Hippocampal formation (tissue), 2 donors: Measurements from ENCODE around the gene ATOX1.
A peak's percentile ranks its signal among the peaks of the same experiment; 100 is the strongest.

Source experiments
- DNase-seq, 2 donors: peaks; one replicate each; lab custom pipeline; 2025; lab: John Stamatoyannopoulos, UW

ATOX1 gene

GRCh38 chr5:151770383-151771258, 12.2 kb upstream of the ATOX1 start:
- peak; percentile 76 to 78 for DNase-seq

DNA sequence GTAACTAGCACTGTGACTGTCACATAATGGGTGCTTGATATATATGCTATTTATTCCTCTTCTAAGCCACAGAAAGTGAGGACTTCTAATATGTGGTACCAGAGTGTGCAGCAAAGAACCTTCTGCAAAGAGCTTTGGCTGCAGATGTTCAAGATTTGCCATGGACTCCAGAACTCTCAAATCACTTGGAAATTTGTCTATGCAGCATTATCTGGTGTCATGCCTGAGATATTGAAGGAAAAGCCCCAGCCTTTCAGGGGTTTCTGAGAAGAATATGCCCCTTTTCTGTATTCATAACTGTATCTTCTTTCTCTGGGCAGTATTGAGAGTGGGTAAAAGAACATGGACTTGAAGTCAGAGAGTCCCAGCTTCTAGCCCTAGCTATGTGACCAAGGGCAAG, 8.5 kb upstream of the ATOX1 start:
- no peak for DNase-seq

DNA sequence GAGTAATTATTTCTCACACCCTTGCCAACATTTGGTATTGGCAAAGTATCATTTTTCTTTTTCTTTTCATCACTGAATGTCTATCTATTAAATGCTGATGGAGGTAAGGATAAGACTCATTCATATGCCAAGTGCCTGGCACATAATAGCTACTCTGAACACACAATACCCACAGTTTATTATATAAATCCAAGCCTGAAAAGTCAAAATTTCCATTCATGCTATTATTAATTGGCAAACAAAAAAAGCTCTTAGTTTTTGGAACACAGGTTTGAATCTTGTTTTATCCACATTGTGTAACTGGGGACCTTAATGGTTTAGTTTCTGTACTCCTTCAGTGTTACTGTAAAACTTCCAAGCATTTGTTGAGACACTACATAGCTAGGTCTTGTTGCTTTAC, 6.4 kb upstream of the ATOX1 start:
- DNase-seq = no peak

GRCh38 chr5:151758141-151758429, 346 bp downstream of the ATOX1 start:
- DNase-seq = no peak

DNA sequence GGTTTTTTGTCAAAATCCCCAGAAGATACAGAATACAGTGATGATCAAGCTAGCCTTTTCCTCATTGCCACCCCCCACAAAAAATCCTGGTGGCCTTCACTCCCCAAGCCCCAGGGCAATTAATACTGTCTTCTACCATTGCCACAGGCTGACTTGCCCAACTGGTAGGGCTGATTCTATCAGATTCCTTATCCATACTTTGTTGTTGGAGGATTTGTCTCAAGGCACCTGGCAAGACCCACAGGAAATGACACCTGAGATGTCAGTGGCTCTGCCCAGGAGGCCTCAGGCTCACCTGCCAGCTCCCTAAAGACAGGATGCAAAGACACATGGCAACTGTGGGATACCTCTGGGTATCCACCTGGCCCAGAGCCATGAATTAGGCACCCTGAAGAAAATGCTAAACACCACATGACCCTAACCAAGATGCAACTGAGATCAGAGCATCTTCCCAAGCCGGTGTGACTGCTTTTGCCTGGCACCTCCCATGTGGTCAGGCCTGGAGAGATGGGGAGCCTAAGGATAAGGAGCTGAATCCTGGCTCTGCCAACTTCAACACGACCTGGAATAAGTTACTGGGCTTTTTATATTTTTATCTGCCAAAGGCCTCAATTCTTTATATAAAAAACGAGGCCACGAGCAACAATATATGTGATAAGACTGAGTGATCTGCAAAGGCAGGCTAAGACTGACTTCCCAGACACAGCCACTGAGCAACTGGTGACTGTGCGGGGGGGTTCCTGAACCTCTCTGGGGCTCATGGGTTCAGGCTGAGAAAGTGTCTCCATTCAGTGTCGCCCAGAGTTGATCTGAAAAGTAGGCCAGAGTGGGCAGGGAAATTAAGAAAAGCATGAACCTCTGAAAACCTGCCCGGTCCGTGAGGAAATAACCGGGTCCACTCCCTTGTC, 944 bp downstream of the ATOX1 start:
- no peak for DNase-seq

- DNase-seq = no peak
These were observed 3.0 kb downstream of the ATOX1 start for GRCh38 chr5:151755383-151755782.

- no peak for DNase-seq
These were observed 6.8 kb downstream of the ATOX1 start for GRCh38 chr5:151751593-151751992.

DNA sequence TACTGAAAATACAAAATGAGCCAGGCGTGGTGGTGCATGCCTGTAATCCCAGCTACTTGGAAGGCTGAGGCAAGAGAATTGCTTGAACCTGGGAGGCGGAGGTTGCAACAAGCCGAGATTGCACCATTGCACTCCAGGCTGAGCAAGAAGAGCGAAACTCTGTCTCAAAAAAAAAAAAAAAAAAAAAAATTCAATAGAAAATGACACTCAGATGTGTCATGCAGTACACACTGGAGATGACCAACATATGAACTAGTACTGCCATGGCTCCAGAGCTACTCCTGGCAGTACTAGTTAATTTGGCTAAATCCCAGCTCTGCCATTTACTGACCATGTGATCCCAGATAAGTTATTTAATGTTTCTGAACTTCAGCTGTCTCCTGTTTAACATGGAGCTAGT, 7.3 kb downstream of the ATOX1 start:
- DNase-seq = no peak

GRCh38 chr5:151750121-151750520, 8.3 kb downstream of the ATOX1 start:
- DNase-seq = no peak

DNA sequence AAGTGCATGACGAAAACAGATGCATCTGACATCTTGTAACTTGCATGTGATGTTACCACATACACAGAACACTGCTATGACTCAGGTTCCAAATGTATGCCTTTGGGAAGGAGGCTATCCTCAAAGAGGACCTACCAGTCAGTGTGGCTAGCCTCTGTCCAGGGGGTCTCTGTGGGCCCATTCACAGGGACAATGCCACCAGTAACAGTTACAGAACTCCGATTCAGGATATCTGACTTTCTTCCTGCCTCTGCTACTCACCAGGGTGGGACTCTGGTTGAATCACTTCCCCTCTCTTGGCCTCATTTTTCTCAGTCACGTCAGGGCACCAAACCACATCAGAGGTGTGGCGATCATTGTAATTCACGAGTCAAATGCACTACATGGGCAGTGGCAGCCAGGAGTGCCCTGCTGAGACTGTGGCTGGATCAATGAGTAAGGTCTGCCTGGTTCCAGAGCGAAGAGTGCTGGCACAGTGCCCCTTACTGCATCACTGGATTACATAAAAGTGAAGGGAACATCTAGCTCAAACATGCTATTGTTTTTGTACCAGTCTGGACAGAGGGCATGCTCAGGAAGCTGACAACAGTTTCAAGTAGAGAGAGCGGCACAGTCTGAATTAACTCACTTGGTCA, 13.2 kb downstream of the ATOX1 start:
- DNase-seq = peak; percentile 76 to 92

DNA sequence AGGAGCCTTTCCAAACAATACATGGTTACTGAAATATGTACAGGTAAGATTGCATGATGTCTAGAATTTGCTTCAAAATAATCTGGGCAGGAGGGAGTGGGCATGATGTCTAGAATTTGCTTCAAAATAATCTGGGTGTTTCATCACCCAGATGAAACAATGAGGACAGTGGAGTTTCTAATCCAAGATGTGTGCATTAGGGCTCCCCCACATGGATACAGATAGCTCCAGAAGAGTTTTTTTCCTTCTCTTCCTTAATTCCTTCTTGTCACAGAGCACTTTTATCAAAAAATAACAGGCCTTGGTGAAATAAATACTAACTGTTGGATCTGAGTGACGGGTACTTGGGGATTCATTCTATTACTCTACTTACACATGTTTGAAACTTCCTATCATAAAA, 14.9 kb downstream of the ATOX1 start:
- no peak for DNase-seq

GRCh38 chr5:151742870-151743294, 15.5 kb downstream of the ATOX1 start:
- peak; percentile 48 to 75 for DNase-seq

DNA sequence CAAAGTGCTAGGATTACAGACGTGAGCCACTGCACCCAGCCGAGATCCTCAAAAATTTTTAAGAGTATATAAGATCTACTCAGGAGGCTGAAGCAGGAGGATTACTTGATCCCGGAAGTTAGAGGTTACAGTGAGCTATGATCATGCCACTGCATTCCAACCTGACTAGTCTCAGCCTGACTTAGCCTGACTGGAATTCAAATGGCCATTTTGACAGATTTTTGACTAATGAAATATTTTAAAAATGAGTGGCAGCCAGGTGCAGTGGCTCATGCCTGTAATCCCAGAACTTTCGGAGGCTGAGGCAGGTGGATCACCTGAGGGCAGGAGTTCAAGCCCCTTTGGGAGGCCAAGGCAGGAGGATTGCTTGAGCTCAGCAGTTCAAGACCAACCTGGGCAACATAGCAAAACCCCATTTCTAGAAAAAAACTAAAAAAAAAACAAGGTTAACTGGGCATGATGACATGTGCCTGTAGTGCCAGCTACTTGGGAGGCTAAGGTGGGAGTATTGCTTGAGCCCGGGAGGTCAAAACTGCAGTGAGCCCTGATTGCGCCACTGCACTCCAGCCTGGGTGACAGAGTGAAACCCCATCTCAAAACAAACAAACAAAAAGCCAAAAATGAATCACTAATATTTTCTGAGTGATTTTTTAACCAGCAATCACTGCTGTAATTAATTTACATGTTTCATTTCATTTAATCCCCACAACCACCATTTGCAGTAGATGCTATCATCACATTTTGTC, 16.6 kb downstream of the ATOX1 start:
- DNase-seq = no peak

- DNase-seq = no peak
These were observed 17.5 kb downstream of the ATOX1 start for GRCh38 chr5:151740958-151741373.

GRCh38 chr5:151740336-151740942, 18.0 kb downstream of the ATOX1 start:
- peak; percentile 44 to 70 for DNase-seq

DNA sequence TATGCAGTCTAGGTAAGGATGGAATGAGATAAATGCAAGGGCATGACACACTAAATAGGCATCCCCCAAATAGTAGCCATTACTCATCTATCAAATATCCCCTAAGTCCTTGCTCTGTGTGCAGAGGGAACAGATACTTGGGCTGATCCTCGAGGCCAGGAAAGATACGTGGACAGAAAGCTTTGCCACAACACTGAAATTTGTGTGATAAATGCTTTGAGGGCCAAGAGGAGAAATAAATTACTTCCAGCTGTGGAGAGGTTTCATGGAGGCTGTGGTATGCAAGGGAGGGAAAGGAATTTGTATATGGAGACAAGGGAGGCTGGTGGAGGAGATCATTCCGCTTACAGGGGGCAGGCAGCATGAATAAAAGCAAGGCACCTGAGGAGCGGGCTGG, 18.5 kb downstream of the ATOX1 start:
- no peak for DNase-seq

DNA sequence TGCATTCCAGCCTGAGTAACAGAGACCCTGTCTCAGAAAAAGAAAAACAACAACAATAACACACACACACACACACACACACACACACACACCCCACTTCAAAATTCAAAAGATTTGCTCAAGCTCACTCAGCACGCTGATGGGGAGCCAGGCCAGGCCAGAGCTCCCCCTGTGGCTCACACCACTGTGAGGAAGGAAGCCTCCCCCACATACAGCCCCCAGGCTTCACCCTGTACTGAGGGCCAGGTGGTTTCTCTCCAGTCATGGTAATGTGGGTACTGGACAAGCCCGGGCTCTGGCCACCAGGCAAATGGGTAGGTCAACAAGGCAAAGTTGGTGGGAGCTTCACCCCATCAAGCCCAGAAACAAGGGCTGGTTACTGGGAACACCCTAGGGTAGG, 19.0 kb downstream of the ATOX1 start:
- DNase-seq = no peak

- no peak for DNase-seq
These were observed 20.1 kb downstream of the ATOX1 start for GRCh38 chr5:151738125-151738848.

DNA sequence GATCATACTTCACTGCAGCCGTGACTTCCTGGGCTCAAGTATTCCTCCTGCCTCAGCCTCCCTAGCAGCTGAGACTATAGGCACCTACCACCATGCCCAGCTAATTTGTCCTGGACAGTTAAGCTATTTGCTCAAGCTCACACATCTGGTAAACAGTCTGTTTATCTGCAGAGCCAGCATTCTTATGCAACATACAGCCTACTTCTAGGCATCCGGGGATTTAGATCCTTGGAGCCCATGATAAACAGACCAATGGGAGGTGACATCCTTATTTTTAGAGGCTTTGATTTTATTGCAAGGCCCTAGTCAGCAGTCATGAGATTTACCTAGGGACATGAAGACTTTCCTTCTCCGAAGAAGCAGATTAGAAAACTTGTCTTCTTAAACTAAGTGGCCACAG, 21.0 kb downstream of the ATOX1 start:
- no peak for DNase-seq

DNA sequence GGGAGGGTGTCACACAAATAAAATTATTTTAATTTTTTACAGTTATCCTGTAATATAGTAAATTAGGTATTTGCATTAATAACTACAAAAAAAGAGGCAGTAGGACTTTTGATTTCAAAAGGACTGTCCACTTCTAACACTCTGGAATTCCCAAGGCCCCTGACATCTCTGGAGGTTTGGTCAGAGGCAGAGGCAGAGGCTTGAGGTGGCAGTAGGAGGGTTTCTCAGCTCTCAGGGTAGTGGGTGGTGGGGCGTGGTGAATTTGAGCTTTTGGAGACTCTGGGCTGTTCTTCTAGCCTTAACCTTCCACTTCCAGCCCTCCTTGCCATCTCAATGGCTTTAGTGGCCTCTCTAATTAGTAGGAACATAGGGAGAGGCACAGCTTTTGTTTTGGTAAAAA, 22.8 kb downstream of the ATOX1 start:
- DNase-seq = no peak

DNA sequence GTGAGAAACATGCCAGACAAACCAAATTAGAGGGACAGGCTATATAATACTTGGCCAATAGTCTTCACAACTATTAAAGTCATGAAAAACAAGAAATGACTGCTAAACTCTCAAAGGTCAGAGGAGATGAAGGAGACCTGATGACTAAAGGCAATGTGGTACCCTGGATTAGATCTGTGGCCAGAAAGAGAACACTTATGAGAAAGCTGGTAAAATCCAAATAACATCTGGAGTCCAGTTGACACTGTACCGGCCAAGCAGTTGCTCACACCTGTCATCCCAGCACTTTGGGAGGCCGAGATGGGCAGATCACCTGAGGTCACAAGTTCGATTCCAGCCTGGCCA, 24.4 kb downstream of the ATOX1 start:
- no peak for DNase-seq
